Panc1 (cell line): ENCODE data around the gene MAGI1. TPM values are rescaled to one million over a fixed set of nuclear protein-coding genes. Genes with fewer than 3 reads are reported as not detected.

Experiments
- ATAC-seq: fragments of 200-7000 bp; cut with Tn5 transposase; 2 replicates; pipeline ENCODE4 v1.9.1; 2020; ENCODE audit warnings: mild to moderate bottlenecking, moderate library complexity
- BruUV-seq: library from RNA; stranded (reverse); fragments of 400-500 nt; replicated peaks from 2 replicates; lab custom pipeline; 2021; lab: Mats Ljungman, UMichigan
- CTCF ChIA-PET: fragments of 300-600 bp; sonication (Branson Sonifier 250); formaldehyde crosslinking; loops from one replicate; lab custom pipeline; 2022; ENCODE audit warnings: antibody characterized with exemption; lab: Charles Lee
- POLR2A ChIA-PET: fragments of 300-600 bp; sonication (Branson Sonifier 250); formaldehyde crosslinking; loops from one replicate; lab custom pipeline; 2022; ENCODE audit warnings: antibody characterized with exemption; lab: Charles Lee
- DNase-seq: peaks from one replicate; pipeline ENCODE4 v3.0.0-alpha.2; 2010; ENCODE audit warnings: low read depth, low spot score
- H3K27ac ChIP-seq: 2 replicates; pipeline ENCODE4 v1.5.1; 2011; ENCODE audit warnings: mild to moderate bottlenecking, low read length, inconsistent platforms
- H3K27me3 ChIP-seq: fragments of 200-500 bp; sonication (Bioruptor generic); 2 replicates; pipeline ENCODE4 v1.6.0; 2014; ENCODE audit warnings: low read length, inconsistent platforms; ENCODE audit not compliant: control insufficient read depth, insufficient read depth
- H3K36me3 ChIP-seq: fragments of 200-500 bp; sonication (Bioruptor generic); 2 replicates; pipeline ENCODE4 v1.5.1; 2014; ENCODE audit warnings: inconsistent platforms, mild to moderate bottlenecking, low read length, moderate library complexity; ENCODE audit not compliant: control insufficient read depth, insufficient read depth
- H3K4me1 ChIP-seq: 2 replicates; pipeline ENCODE4 v1.5.1; 2011; ENCODE audit warnings: inconsistent platforms, mild to moderate bottlenecking, low read length, moderate library complexity; ENCODE audit not compliant: control insufficient read depth, insufficient read depth
- H3K4me3 ChIP-seq, 2 experiments: 2 replicates each; pipeline ENCODE4 v1.5.1; 2011 to 2012; ENCODE audit warnings: low read depth in 2 of 2, low read length in 2 of 2, mild to moderate bottlenecking in 2 of 2, inconsistent platforms in 1 of 2, moderate library complexity in 1 of 2
- H3K9me3 ChIP-seq: fragments of 200-500 bp; sonication (Bioruptor generic); 2 replicates; pipeline ENCODE4 v1.5.1; 2014; ENCODE audit warnings: low read depth, mild to moderate bottlenecking, inconsistent platforms, low read length, moderate library complexity; ENCODE audit not compliant: control insufficient read depth, insufficient read depth
- CTCF ChIP-seq: fragments of 450-650 bp; IDR thresholded peaks from 2 replicates; pipeline ENCODE4 v1.5.1; 2017; ENCODE audit warnings: mild to moderate bottlenecking
- POLR2AphosphoS5 ChIP-seq: IDR thresholded peaks from 2 replicates; pipeline ENCODE4 v1.6.1; 2012; ENCODE audit warnings: mild to moderate bottlenecking, low read depth, low read length, moderate library complexity
- REST ChIP-seq, 2 experiments: IDR thresholded peaks; 2 replicates each; pipeline ENCODE4 v1.6.1; 2011 to 2012; ENCODE audit warnings: low read depth in 2 of 2, control low read depth in 1 of 2, low read length in 1 of 2, mild to moderate bottlenecking in 1 of 2, moderate library complexity in 1 of 2; ENCODE audit not compliant: insufficient read depth in 1 of 2
- SIN3A ChIP-seq: IDR thresholded peaks from 2 replicates; pipeline ENCODE4 v1.6.1; 2012; ENCODE audit warnings: low read depth, mild to moderate bottlenecking, low read length, moderate library complexity, borderline replicate concordance; ENCODE audit not compliant: insufficient read depth
- TCF7L2 ChIP-seq: IDR thresholded peaks from 2 replicates; pipeline ENCODE4 v1.6.1; 2011; ENCODE audit warnings: mild to moderate bottlenecking, low read depth, low read length, inconsistent platforms
- in situ Hi-C: cut with HindIII; loops from 2 replicates; pipeline ENCODE4 v1.10.0; 2016; ENCODE audit warnings: low sequenced_read_pairs, low pct_unique_long_range_greater_than_20kb
- intact Hi-C: fragments of 100-400 bp; cut with micrococcal nuclease; formaldehyde crosslinking; loops from one replicate; pipeline ENCODE4 v1.10.0; 2022; ENCODE audit not compliant: unreplicated experiment
- total RNA-seq: library from RNA; stranded (reverse); gene quantifications from one replicate; pipeline ENCODE4 v1.2.1, GENCODE V29; 2021; ENCODE audit not compliant: unreplicated experiment

MAGI1 gene
- total RNA-seq, 1 experiment from 2014 or later = 9.5 TPM

DNA sequence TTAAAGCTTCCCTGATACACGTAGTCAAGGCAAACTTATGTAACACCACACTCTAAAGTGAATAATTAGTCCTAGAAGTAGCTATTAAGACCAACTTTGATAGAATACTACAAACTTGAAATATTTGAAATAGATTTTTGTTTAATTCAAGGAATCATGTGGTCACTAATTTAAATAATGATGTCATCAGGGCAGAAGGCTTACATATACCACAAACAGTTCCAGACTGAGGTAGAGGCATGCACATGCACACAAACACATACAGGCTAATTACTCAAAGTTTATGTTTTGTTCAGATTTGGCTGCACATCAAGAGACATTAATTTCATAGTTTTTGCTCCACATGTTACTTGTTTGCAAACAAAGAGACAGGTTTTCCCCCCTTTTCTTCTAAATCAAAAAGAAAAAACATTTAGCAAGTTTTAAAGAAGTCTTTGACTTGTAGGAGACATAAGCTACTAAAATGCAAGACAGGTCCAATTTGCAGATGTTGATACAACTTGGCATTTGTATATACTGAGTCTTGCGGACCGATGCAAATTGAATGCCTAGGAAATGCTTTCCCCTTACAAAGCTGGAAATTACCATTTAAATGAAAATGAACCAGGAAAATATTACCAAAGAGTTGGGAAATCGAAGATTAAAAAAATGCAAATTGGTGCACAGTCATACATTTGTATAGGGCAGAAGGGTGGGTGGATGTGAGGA lies 594.8 kb downstream of the MAGI1 start:
- Histone ChIP-seq H3K27me3 (no peaks in the 10 kb centered on the region), H3K4me1 (no peaks in the 10 kb centered on the region), H3K36me3 (no peaks in the 10 kb centered on the region), H3K9me3 (no peaks in the 10 kb centered on the region), H3K27ac (no peak overlapping the region), H3K4me3 (no peak overlapping the region)
- CTCF ChIA-PET = no interaction called here
- in situ Hi-C loops = no loop called here
- ATAC-seq (no peak), DNase-seq (no peak)
- intact Hi-C loops = loop anchor here (10.0 kb wide), 2 partner anchors 231 to 291 kb away; no protein-coding TSS in a partner anchor
- POLR2A ChIA-PET = no interaction called here
- TF ChIP-seq SIN3A = no peak
- no peak for TF ChIP-seq REST (IDR thresholded peaks at IDR 0.05; ENCODE audit: insufficient read depth in 1 of 2, low read depth in 2 of 2, low read length in 1 of 2)
- no peak for TF ChIP-seq TCF7L2
- TF ChIP-seq POLR2AphosphoS5 = no peak
- no peak for TF ChIP-seq CTCF
- no TSS peak for BruUV-seq

DNA sequence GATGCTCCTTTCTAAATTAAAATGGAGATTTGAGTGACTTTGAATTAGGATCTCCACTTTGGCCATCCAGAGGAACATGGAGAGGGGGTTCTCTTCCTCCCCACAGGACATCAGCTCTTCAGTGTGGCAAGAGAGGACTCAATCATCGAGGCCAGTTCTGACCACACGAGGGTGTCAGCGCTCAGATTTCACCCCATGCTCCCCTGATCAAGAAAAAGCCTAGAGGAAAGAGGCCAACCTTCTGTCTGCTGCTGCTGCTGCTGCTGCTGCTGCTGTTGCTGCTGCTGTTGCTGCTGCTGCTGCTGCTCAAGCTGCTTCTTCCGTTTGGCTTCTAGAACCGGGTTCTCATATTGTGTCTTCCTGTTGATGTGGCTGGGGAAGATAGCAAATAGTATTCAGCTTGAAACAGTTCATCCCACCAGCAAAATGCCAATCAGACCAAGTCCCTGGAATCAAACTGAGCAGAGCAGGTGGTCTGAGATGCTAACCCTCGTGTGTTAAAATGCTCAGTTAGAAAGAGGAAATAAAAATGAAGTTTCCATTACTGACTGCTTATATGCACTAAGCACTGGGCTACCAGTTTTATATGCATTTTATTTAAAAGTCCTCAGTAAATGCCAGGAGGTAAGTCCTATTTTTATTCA lies 599.0 kb downstream of the MAGI1 start:
- Histone ChIP-seq H3K36me3 (no peaks in the 10 kb centered on the region), H3K27ac (no peak overlapping the region), H3K9me3 (no peaks in the 10 kb centered on the region), H3K27me3 (no peaks in the 10 kb centered on the region), H3K4me3 (no peak overlapping the region), H3K4me1 (no peaks in the 10 kb centered on the region)
- peak; percentile 62 for TF ChIP-seq CTCF
- TF ChIP-seq REST (IDR thresholded peaks at IDR 0.05; ENCODE audit: insufficient read depth in 1 of 2, low read depth in 2 of 2, low read length in 1 of 2) = no peak
- TF ChIP-seq POLR2AphosphoS5 = no peak
- TF ChIP-seq TCF7L2 = no peak
- no peak for TF ChIP-seq SIN3A
- ChIA-PET CTCF (interaction anchor here (0.5 to 1.0 kb wide), 6 partner anchors 234 to 796 kb away, joined by 3 to 14 read pairs (median 4); no protein-coding TSS in a partner anchor), POLR2A (no interaction called here)
- ATAC-seq = peak; percentile 78
- in situ Hi-C loops (no loop called here), intact Hi-C loops (loop anchor here (5.0 to 10.0 kb wide), 3 partner anchors 235 to 907 kb away; no protein-coding TSS in a partner anchor)
- BruUV-seq = no TSS peak
- no peak for DNase-seq
